GM21367 (cell line): ENCODE measurements around the gene ZNF90.
"Not testable (repeated sequence)": the region's sequence is repeated elsewhere in the genome, so short reads cannot be mapped to it uniquely, and the experiment has no call there.

Experiments used
- ATAC-seq: cut with Tn5 transposase; IDR thresholded peaks from one replicate; pipeline ENCODE4 v1.9.1; 2021; ENCODE audit not compliant: unreplicated experiment

ZNF90 gene

DNA sequence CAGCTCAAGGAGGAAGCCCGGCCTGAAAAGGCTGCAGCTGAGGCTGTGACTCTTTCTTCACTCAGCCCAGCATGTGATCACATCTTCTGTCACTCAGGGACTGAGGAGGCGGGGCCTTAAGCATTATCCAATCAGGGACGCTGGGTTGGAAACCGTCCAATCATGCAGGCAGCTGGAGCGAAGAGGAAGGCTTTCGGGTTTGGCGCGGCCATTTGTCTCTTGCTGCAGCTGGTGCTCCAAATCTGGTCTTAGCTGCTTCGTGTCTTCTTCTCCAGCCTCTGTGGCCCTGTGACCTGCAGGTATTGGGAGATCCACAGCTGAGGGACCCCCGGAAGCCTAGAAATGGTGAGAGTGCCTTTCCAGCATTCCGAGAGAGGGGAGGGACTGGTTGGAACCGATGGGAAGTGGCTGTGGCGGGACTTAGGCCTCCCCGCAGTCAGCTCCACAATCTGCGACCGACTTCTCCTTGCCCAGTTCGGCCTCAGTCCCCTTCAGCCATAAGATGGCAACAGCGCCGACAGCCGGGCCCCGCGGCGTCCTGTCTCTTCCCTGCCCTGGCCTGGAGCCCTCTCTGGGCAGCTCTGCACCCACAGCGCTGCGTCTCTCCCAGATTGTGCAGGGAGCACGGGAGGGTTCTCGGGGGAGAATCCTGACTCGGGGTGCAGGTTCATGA lies at the start of gene ZNF90:
TSS of gene ZNF90 (plus strand) at position 210 of the 673 bp plus-strand sequence. CDS start at position 343, 133 bp downstream.
- ATAC-seq, result peak; percentile 93

DNA sequence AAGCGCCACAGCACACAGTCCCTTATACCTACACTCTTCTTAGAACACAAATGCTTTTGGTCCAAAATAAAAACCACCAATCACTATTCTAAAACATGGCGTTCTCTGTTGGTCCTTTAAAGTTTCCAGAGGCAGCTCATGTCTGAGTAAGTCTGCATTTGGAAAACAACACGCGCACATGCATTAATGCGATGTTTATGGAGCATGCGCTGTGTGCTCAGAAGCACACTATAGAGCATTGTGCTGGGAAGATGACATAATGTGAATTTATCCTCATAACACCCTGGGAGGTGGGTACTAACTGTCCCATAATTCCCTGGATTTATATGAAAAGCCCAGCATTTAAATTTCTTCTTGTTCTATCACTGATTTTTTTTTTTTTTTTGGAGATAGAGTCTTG lies 49.2 kb upstream of the ZNF90 start:
- ATAC-seq, result no peak

DNA sequence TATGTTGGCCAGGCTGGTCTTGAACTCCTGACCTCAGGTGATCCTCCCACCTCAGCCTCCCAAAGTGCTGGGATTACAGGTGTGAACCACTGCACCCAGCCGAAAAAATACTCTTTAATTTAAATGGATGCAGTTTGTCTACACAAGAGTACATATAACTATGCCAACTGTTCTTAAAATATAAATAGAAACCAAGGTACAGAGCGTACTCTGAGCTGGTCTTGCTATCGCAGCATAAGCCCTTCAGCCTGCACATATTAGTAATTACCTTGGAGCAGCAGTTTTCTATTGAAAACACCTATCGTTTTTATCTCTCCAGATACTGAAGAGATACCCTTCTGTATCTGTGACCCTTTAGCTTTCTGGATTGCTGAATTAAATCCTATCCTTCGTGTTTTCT lies 41.9 kb upstream of the ZNF90 start:
- ATAC-seq, result no peak

DNA sequence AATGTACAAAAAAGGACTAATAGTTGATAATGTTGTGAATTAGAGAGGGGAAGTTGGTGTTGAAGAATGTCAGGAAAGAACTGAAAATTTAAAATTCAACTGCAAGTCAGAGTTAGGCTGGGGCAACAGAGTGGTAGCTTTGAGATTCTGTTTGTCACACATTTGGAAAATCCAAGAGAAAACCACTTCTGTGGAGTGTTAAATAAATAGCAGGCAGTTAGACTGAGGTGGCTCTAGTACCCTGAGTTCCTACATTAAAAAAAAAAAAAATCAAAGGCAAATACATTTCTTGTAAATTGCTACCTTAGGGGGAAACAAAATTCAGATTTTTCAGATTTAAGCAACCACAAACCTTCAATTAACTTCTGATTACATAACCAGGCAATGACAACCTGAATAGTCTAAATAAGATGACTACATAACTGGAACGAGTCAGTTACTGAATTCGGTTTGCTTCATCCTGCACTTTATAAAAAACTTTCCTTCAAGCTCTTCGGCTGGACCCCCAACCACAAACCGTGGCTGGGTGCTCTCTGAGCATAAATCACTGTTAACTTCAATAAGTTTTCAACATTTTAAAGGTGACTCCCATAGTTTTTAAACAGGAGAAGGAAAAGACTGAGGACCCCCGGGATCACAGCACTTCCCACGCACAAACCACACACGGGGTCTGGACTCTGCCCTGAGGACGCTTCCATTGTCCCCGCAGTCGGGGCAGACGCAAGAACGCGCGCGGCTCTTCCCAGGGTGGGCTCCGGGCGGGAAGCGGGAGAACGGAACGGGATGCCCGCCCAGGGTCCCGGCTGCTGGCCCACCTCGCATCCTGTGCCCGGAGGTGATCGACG lies 39.2 kb upstream of the ZNF90 start:
- no peak for ATAC-seq

DNA sequence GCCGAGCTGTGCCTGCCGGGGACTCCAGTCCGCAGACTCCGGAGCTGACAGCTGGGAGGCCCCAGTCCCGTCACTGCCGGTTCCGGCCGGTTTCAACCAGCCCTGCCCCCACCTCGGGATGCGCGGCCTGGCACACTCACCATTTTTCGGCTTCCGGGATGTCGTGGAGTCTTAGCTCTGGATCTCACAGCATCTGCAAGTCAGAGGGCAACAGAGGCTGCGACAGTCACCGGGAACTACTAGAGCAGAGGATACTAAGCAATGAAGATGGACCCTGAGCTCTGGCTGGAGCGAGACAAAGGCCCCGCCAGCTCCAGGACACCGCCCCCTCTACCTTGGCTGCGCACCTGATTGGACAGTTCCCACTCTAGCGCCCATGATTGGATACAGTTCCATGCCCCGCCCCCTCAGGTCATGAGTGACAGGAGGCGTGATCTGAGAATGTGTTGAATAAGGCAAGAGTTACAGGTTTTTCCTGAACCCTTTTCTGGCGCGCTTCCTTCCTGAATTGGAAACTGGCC lies 38.5 kb upstream of the ZNF90 start, which contains the start of gene ZNF682:
TSS of gene ZNF682 (minus strand) at position 303 of the 521 bp plus-strand sequence. CDS start at position 143, 160 bp downstream.
- no peak for ATAC-seq

DNA sequence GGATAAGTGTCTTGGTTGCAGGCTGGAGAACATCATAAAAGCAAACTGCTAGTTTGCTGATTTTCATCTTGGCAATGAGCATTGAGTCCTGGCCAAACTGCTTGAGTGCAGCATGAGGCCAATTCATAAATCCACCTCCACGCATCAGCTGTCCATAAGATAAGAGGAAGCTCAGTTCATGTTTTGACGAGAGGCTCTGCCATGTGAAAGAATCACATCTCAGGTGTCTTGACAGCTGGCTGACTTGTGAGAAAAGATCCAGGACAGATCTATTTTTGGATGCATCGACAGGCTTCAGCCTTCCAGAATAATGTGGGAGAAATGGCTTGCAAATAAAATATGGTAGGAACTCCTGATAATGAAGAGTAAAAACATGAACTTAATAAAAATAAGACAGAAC lies 33.1 kb upstream of the ZNF90 start:
- no peak for ATAC-seq

DNA sequence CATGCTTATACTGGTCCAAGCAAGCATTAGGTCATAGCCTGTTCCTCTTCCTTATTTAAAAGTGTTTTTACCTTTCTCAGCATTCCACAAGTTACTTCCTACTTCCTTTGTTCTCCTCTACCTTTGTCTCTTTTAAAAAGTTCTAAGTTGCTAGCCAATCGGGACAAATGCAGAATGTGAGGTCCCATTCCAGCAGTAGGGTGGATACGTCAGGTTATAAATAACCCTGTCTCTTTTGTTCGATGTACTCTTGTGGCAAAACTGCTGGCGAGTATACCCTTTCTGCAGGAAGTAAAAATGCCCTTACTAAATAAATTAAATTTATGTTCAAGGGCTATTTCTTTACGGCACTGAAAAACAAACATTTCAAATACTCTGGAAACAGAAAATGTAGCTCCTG lies 32.1 kb upstream of the ZNF90 start:
- not testable (repeated sequence) for ATAC-seq

DNA sequence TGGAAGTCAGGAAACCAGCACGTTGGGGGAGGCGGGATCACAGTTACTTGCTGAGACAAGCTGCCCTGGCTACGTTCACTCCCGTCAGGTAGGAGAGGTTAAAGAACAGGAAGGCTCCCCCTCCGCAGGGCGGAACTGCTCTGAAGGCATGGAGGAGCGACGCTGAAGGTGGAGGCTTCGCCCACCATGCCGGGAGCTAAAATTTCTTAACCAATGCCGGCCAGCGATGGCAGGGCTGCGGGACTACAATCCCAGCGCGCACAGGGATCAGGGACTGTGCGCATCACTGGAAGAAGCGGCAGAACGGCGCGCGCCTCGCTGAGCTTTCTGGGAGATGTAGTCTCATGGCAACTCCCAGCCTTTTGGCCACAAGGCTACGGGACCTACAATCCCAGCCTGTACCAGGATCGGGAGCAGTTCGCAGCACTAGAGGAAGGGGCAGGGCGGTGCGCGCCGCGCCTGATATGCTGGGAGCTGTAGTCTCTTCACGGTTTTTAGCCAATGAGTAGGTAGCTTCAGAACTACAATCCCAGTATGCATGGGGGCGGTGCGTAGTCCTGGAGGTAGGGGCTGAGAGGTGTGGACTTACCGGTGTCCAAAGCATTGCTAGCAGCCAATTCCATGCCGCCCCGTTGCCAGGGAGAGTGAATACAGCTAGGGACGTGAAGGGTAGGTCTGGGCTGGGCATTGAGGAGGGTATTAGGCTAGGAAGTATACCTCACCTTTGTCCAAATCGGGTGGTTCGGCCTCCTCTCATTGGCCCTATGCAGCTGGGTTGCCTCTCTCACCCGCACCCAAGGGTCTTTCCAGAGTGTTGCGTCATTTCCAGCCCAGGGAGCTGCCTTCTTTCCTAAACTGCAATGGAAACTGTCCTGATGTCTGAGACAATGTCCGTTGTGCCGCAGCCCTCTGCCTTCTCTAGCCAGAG lies 25.7 kb upstream of the ZNF90 start:
- ATAC-seq, result peak; percentile 96

DNA sequence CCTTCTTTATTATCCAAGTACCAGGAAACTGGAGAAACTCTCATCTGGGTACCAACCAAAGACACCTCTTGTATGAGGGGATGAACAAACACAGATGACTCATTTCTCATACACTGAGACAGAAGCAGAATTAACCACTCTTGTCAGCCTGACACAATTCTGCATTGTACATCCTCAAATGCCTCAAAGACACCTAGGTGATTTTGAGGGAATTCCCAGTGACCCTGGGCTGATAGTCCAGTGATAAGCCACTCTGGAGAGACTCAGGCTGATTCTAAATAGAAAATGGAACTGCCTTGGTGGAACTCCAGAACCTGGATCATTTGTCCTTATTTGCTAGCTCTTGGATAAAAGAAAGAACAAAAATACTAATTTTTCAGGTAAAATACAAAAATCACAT lies 19.1 kb upstream of the ZNF90 start:
- not testable (repeated sequence) for ATAC-seq

DNA sequence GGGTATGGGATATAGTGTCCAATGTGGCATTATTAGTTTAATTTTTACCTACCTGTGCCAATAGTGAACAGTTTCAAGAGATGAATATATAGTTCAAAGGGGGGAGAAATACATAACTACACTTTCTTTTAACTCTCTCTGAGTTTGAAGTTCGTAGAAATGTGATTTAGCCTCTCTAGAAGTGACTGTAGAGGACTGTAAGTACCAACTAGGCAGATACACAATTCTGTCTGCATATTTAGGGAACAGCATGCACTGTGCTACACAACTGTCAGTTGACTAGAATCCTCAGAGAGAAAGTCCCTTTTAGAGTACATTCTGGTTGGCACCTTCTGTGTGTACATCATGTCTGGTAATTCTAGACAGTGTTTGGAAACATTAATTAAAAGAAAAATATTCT lies 17.5 kb upstream of the ZNF90 start:
- ATAC-seq, result no peak

DNA sequence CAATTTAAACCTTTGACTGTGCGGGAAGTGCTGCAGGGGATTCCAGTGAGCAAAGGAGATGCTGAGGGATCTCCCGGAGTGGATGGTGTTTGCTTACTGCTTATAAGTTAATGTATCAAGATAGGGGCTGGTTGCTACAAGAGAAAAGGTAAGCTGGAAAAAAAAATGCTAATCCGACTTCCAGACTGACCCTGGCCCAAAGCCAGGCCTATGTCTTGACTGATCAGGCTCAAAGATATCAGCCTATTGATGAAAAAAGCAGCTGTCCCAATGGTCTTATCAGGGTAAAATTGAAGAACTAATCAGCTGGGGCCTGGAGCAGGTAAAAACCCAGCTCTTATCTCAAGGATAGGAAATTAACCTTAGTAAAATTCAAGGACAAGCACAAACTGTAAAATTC lies 10.9 kb upstream of the ZNF90 start:
- no peak for ATAC-seq

DNA sequence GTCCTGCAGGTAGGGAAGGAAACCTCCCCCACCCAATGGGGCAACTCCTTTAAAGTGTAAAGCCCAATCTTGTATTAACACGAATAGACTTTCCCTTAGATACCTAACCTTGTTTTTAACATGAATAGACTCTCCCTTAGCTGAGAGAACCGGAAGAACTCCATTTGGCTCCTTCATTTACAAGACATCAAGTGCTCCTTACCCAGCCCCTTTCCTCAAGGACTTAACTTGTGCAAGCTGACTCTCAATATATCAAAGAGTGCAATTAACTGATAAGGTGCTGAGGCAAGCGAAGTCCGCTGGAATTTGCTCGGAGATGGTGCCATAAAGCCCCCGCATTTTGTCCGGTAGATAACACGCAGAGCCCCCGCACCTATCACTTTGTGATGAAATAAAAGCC lies 9.9 kb upstream of the ZNF90 start:
- ATAC-seq, result no peak

DNA sequence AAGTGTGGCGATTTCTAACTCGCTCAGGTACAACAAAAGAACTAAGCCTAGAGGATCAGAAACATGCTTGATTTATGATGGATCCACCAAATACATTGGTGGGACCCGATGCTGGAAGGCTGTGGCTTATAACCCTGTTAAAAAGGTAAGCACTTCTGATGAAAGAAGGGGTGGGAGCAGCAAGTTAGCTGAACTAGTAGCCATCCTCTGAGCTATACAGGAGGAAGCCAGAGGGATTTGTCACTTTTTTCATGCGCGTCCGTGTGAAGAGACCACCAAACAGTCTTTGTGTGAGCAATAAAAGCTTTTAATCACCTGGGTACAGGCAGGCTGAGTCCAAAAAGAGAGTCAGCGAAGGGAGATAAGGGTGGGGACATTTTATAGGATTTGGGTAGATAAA lies 9.2 kb upstream of the ZNF90 start:
- not testable (repeated sequence) for ATAC-seq

DNA sequence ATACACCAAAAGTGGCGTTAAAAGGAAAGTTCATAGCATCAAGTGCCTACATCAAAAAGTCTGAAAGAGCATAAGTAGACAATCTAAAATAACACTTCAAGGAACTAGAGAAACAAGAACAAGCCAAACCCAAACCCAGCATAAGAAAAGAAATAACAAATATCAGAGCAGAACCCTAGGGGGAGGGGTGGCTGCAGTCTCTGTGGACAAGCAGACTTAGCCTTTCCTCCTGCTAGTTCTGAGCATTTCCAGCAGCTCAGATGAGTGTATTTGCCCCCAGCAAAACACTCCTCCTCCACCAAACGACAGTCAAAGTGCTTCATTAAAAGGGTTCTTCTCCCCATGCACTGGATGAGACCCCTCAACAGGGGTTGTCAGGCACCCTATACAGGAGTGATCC lies 7.1 kb upstream of the ZNF90 start:
- ATAC-seq, result no peak

DNA sequence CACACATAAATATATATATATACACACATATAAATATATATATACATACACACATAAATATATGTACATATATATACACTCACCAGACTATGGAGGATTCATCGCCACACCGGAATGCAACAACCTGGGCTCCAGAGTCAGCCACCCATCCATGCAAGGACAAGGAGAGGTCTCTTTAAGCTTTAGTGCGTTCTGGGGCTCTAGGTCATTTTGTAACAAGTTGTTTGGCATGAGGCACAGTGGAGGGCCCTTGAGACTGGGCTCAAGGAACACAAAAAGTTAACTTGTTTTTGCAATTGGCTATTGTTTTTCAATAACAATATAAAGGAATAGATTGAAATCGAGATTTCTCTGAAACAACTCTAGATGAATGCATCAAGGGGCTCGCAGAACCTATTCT lies 4.9 kb upstream of the ZNF90 start:
- ATAC-seq, result no peak

DNA sequence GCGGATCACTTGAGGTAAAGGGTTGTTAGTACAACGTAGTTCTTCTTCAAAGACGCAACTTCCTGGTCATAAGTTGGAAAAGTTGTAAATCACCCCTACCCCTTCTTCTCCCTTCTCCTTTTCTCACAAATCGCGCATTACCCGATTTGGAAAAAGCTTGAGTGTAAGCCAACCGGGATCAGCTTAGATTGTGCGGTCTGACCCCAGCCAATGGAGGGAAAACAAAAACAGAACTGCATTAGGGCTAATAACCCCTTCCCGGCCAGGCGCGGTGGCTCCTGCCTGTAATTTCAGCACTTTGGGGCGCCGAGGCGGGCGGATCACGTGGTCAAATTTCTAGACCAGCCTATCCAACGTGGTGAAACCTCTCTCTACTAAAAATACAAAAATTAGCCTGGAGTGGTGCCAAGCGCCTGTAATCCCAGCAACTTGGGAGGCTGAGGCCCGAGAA lies 806 bp downstream of the ZNF90 start:
- no peak for ATAC-seq

DNA sequence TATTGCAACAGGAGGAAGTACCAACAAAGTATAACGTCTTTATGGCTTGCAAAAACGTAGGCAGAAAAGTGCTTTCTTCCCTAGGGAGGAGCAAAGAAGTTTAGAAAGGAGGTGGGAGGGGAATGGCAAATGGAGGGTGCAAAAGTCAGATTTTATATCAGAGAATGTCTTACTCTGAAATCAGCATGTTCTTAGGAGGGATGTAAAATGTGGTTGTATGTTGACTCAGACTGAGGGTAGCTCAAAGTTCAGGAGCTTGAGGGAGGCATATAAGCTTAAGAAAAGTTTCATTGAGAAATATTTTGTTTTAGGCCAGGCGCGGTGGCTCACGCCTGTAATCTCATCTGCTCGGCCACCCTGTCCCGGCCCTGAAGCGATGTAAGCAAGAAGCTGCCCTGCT lies 1.7 kb downstream of the ZNF90 start:
- ATAC-seq, result no peak

DNA sequence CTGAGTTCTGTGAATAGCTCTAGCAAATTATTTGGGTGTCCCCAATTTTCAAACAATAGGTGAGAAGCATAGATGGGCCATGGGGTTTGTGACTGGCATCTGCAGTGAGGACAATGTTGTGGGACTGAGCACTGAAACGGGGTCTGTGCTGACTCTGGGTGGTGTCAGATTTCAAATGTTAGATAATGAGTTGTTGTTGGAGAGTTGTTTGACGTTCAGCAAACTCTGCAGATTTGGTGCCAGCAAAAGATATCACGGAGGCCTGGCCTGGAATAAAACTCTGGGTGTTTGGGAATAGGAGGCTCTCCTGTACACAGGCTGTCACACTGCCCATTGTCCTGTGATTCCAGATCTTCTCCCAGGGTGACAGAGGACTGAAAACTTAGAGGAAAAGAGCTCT lies 2.9 kb downstream of the ZNF90 start:
- no peak for ATAC-seq

DNA sequence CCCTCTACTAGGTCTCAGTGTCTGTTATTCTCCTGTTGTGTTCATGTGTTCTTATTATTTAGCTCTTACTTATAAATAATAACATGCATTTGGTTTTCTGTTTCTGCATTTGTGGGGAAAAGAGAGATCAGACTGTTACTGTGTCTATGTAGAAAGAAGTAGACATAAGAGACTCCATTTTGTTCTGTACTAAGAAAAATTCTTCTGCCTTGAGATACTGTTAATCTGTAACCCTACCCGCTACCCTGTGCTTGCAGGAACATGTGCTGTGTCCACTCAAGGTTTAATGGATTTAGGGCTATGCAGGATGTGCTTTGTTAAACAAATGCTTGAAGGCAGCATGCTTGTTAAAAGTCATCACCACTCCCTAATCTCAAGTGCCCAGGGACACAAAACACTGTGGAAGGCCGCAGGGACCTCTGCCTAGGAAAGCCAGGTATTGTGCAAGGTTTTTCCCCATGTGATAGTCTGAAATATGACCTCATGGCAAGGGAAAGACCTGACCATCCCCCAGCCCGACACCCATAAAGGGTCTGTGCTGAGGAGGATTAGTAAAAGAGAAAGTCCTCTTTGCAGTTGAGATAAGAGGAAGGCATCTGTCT lies 4.5 kb downstream of the ZNF90 start:
- not testable (repeated sequence) for ATAC-seq

DNA sequence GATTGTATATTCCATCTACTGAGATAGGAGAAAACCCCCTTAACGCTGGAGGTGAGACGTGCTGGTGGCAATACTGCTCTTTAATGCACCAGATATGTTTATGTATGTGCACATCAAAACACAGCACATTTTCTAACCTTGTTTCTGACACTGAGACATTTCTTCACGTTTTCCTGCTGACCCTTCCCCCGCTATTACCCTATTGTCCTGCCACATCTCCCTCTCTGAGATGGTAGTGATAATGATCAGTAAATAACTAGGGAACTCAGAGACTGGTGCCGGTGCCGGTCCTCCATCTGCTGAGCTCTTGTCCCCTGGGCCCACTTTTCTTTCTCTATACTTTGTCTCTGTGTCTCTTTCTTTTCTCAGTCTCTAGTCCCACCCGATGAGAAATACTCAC lies 5.1 kb downstream of the ZNF90 start:
- not testable (repeated sequence) for ATAC-seq

DNA sequence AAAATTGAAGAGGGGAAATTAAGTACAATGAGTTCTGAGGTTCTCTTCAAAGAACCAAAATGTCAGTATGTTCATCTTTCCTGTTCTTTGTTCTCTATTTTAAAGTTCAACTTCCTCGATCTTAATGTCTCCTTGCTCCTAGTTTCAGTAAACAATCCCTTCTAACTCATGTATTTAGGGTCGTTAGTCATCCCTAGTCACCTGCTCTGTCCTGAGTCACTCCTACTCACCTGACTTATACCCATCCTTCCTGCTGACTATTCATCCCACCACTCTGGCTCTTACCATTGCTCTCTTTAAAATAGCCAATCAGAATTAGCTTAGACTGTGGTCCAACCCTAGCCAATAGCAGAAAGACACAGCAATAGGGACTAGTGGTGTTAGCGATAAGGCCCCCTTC lies 24.3 kb downstream of the ZNF90 start:
- no peak for ATAC-seq
